Measurements from ENCODE around the gene ELMO2. TPM values are rescaled to one million over a fixed set of nuclear protein-coding genes. Genes with fewer than 3 reads are reported as not detected.

The ELMO2 gene
- total and polyA plus RNA-seq, 2 experiments from 2014 or later: 38.4 to 51.1 TPM

- in situ Hi-C loops (cut with MboI): no loop called here
- Histone ChIP-seq H3K4me3 (no peak overlapping the region), H3K9me2 (ENCODE audit: insufficient read depth) (no peaks in the 10 kb centered on the region), H2AFZ (no peak overlapping the region), H3F3A (ENCODE audit: insufficient read depth) (peaks cover 3% of the 10 kb centered on the region), H4K20me1 (ENCODE audit: insufficient read depth) (no peaks in the 10 kb centered on the region), H3K4me2 (ENCODE audit: unreplicated experiment) (no peak overlapping the region), H3K9ac (no peak overlapping the region), H3K27me3 (replicated peaks; ENCODE audit: insufficient read depth) (no peaks in the 10 kb centered on the region), H3K27ac (no peak overlapping the region), H3K36me3 (ENCODE audit: low read depth) (peaks cover 50% of the 10 kb centered on the region), H3K79me2 (ENCODE audit: insufficient read depth) (no peaks in the 10 kb centered on the region), H3K4me1 (ENCODE audit: insufficient read depth) (peaks cover 4% of the 10 kb centered on the region; the same call in 1 of the 2 replicates), H3K9me3 (ENCODE audit: low read depth) (no peaks in the 10 kb centered on the region)
- no peak for DNase-seq
- WGBS, 2 experiments (ENCODE audit: low coverage in 1 of 2, low lambda C conversion rate in 2 of 2, missing lambda C conversion rate in 2 of 2): 89 to 92% methylated on average over 7 of the region's 7 CpGs
- TF ChIP-seq EZH2 (IDR thresholded peaks at IDR 0.05; ENCODE audit: insufficient read depth, poor library complexity, severe bottlenecking) (no peak), EZH2phosphoT487 (IDR thresholded peaks at IDR 0.05; ENCODE audit: insufficient read depth, low read depth) (no peak)
Measured at GRCh38 chr20:46374383-46374782, 32.0 kb downstream of the ELMO2 start.

- peaks cover 10% of the 10 kb centered on the region; the same call in 1 of the 2 replicates for H3K4me1 ChIP-seq (ENCODE audit: insufficient read depth)
Measured at GRCh38 chr20:46371656-46372055, 34.8 kb downstream of the ELMO2 start.

GRCh38 chr20:46368902-46369268, 37.5 kb downstream of the ELMO2 start:
- Histone ChIP-seq H3F3A (ENCODE audit: insufficient read depth) (peaks cover 23% of the 10 kb centered on the region), H3K79me2 (ENCODE audit: insufficient read depth) (peaks cover 3% of the 10 kb centered on the region), H3K27ac (no peak overlapping the region), H3K4me1 (ENCODE audit: insufficient read depth) (peaks cover 14% of the 10 kb centered on the region), H3K9me2 (ENCODE audit: insufficient read depth) (no peaks in the 10 kb centered on the region), H3K4me3 (no peak overlapping the region), H2AFZ (no peak overlapping the region), H3K9ac (no peak overlapping the region), H4K20me1 (ENCODE audit: insufficient read depth) (no peaks in the 10 kb centered on the region), H3K9me3 (ENCODE audit: low read depth) (no peaks in the 10 kb centered on the region), H3K4me2 (ENCODE audit: unreplicated experiment) (no peak overlapping the region), H3K27me3 (replicated peaks; ENCODE audit: insufficient read depth) (no peaks in the 10 kb centered on the region), H3K36me3 (ENCODE audit: low read depth) (peaks cover 35% of the 10 kb centered on the region)
- WGBS, 2 experiments (ENCODE audit: low coverage in 1 of 2, low lambda C conversion rate in 2 of 2, missing lambda C conversion rate in 2 of 2): 49 to 56% methylated on average over 5 of the region's 5 CpGs
- in situ Hi-C loops (cut with MboI): no loop called here
- TF ChIP-seq EZH2phosphoT487 (IDR thresholded peaks at IDR 0.05; ENCODE audit: insufficient read depth, low read depth): no peak
- no peak for TF ChIP-seq EZH2 (IDR thresholded peaks at IDR 0.05; ENCODE audit: insufficient read depth, poor library complexity, severe bottlenecking)
- peak; percentile 38 for DNase-seq

More at GRCh38 chr20:46371656-46372055, 34.8 kb downstream of the ELMO2 start:
- no peaks in the 10 kb centered on the region for H3K9me3 ChIP-seq (ENCODE audit: low read depth)
- no peak overlapping the region for H2AFZ ChIP-seq
- peaks cover 48% of the 10 kb centered on the region for H3K36me3 ChIP-seq (ENCODE audit: low read depth)
- H3K27me3 ChIP-seq (replicated peaks; ENCODE audit: insufficient read depth): no peaks in the 10 kb centered on the region
- TF ChIP-seq EZH2phosphoT487 (IDR thresholded peaks at IDR 0.05; ENCODE audit: insufficient read depth, low read depth) (no peak), EZH2 (IDR thresholded peaks at IDR 0.05; ENCODE audit: insufficient read depth, poor library complexity, severe bottlenecking) (no peak)
- H3K9ac ChIP-seq: no peak overlapping the region
- 95 to 96% methylated on average over 10 of the region's 10 CpGs for WGBS, 2 experiments (ENCODE audit: low coverage in 1 of 2, low lambda C conversion rate in 2 of 2, missing lambda C conversion rate in 2 of 2)
- H4K20me1 ChIP-seq (ENCODE audit: insufficient read depth): no peaks in the 10 kb centered on the region
- no peak overlapping the region for H3K4me3 ChIP-seq
- in situ Hi-C loops (cut with MboI): no loop called here
- peak; percentile 20 for DNase-seq
- no peaks in the 10 kb centered on the region for H3K9me2 ChIP-seq (ENCODE audit: insufficient read depth)
- H3K79me2 ChIP-seq (ENCODE audit: insufficient read depth): no peaks in the 10 kb centered on the region
- no peak overlapping the region for H3K4me2 ChIP-seq (ENCODE audit: unreplicated experiment)
- H3K27ac ChIP-seq: no peak overlapping the region
- H3F3A ChIP-seq (ENCODE audit: insufficient read depth): peaks cover 11% of the 10 kb centered on the region

- TF ChIP-seq EZH2 (IDR thresholded peaks at IDR 0.05; ENCODE audit: insufficient read depth, poor library complexity, severe bottlenecking) (no peak), EZH2phosphoT487 (IDR thresholded peaks at IDR 0.05; ENCODE audit: insufficient read depth, low read depth) (no peak)
- H3K4me3 ChIP-seq: no peak overlapping the region
- whole genome bisulfite sequencing, 2 experiments (ENCODE audit: low coverage in 1 of 2, low lambda C conversion rate in 2 of 2, missing lambda C conversion rate in 2 of 2): 89 to 90% methylated on average over 6 of the region's 6 CpGs
- no peaks in the 10 kb centered on the region for H4K20me1 ChIP-seq (ENCODE audit: insufficient read depth)
- no peaks in the 10 kb centered on the region for H3K27me3 ChIP-seq (replicated peaks; ENCODE audit: insufficient read depth)
- no peak overlapping the region for H3K4me2 ChIP-seq (ENCODE audit: unreplicated experiment)
- no peak overlapping the region for H2AFZ ChIP-seq
- no peak overlapping the region for H3K27ac ChIP-seq
- H3K9me3 ChIP-seq (ENCODE audit: low read depth): no peaks in the 10 kb centered on the region
- peaks cover 23% of the 10 kb centered on the region for H3F3A ChIP-seq (ENCODE audit: insufficient read depth)
- H3K9ac ChIP-seq: no peak overlapping the region
- H3K36me3 ChIP-seq (ENCODE audit: low read depth): peaks cover 28% of the 10 kb centered on the region
- no peaks in the 10 kb centered on the region for H3K9me2 ChIP-seq (ENCODE audit: insufficient read depth)
- H3K79me2 ChIP-seq (ENCODE audit: insufficient read depth): peaks cover 9% of the 10 kb centered on the region
- H3K4me1 ChIP-seq (ENCODE audit: insufficient read depth): peaks cover 18% of the 10 kb centered on the region
- in situ Hi-C loops (cut with MboI): no loop called here
- DNase-seq: no peak
Measured at GRCh38 chr20:46367967-46368901, 38.2 kb downstream of the ELMO2 start.

Data from GM23248 (cell line).